Choroid plexus epithelial cell (primary cell): Measurements from ENCODE around the gene BRF1.
A peak's percentile ranks its signal among the peaks of the same experiment; 100 is the strongest.

Experiments
- DNase-seq: peaks from one replicate; pipeline ENCODE4 v3.0.0-alpha.2; 2010; ENCODE audit warnings: low read depth
- H3K4me3 ChIP-seq: 2 replicates; pipeline ENCODE4 v1.5.1; 2011; ENCODE audit warnings: low read depth, mild to moderate bottlenecking, control low read depth, low read length, moderate library complexity
- TF ChIP-seq, protein P1 (sequence below): conservative IDR thresholded peaks from 2 replicates; pipeline ENCODE4 v1.5.1; 2011; ENCODE audit warnings: low read depth, mild to moderate bottlenecking, control low read depth, inconsistent platforms, low read length, moderate library complexity

BRF1 gene

GRCh38 chr14:105185001-105185400 lies 115.8 kb downstream of the BRF1 start:
- no peak overlapping the region for H3K4me3 ChIP-seq
- no peak for DNase-seq
- TF ChIP-seq, protein P1, sequence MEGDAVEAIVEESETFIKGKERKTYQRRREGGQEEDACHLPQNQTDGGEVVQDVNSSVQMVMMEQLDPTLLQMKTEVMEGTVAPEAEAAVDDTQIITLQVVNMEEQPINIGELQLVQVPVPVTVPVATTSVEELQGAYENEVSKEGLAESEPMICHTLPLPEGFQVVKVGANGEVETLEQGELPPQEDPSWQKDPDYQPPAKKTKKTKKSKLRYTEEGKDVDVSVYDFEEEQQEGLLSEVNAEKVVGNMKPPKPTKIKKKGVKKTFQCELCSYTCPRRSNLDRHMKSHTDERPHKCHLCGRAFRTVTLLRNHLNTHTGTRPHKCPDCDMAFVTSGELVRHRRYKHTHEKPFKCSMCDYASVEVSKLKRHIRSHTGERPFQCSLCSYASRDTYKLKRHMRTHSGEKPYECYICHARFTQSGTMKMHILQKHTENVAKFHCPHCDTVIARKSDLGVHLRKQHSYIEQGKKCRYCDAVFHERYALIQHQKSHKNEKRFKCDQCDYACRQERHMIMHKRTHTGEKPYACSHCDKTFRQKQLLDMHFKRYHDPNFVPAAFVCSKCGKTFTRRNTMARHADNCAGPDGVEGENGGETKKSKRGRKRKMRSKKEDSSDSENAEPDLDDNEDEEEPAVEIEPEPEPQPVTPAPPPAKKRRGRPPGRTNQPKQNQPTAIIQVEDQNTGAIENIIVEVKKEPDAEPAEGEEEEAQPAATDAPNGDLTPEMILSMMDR = no peak

GRCh38 chr14:105184461-105184860 lies 116.3 kb downstream of the BRF1 start:
- no peak overlapping the region for H3K4me3 ChIP-seq
- no peak for DNase-seq
- TF ChIP-seq, protein P1 = no peak

DNA sequence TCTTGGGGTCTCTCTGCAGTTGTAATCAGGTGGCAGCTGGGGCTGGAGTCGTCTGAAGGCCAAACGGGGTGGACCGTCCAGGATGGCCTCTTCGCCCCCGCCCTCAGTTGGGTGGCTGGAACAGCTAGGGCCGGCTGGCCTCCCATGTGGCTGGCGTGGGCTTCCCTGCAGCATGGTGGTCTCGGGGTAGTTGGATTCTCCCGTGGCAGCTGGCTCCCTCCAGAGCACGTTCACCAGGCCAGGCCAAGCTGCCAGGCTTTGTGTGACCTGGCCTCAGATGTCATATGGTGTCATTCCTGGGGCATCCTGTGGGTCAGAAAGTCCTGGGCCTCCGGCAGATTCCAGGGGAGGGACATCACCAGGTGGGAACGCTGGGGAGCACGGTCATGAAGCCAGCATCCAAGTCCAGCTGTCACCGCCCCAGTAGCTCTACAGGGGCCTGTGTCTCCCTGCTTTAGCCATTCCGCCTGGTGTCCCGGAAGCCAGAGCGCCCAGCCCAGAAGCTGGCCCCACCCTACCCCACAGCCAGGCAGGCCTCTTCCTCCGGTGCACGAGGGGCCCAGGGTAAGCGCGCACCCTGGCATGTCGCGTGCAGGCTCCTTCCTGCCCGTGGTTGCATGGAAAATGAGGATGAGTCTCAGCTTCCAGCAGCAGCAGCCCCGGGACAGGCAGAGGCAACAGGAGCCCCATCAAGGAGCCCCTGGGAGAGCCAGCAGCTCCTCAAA lies 118.3 kb downstream of the BRF1 start:
- no peak overlapping the region for H3K4me3 ChIP-seq
- no peak for DNase-seq
- TF ChIP-seq, protein P1 = no peak

DNA sequence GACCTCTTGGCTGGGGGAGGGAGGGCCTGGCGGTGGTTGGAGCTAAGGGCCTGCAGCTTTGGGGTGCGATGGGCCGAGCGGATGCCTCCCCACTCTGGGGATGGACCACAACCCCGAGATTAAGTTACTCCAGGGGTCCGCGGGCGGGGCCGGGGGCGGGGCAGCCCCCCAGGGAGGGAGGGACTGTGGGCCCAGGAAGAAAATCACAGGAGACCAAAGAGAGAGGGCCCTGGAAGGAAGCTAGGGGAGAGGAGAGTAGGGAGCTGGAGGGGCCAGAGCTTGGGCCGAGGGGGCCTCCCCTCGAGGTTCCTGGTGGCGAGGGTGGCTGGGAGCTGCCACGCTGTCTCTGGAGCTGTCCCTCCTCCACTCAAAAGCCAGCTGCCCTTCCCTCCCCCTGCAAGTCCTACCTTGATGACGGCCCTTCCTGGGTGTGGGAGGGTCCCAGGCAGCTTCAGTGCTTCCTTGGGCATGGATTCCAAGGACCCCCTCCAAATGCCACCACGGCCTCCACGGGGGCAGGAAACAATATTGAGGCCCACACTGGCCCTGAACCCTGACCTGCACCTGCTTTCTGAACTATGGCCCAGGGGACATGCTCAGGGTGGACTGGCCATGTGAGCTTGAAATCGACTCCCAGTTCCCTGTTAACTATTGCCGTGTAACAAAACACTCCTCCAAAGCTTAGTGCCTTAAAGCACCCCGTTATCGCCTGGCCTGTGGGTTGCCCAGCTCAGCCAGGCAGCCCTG lies 119.1 kb downstream of the BRF1 start:
- no peak overlapping the region for H3K4me3 ChIP-seq
- TF ChIP-seq, protein P1 = no peak
- no peak for DNase-seq

GRCh38 chr14:105180592-105181548 lies 119.9 kb downstream of the BRF1 start, which contains the start of gene NUDT14:
NUDT14 (minus strand) TSS chr14:105181312; CDS start chr14:105181209, 103 bp downstream.
- TF ChIP-seq, protein P1 = no peak
- peak; percentile 51 for DNase-seq
- H3K4me3 ChIP-seq = peak within 1 kb of the TSS; percentile 58

GRCh38 chr14:105179191-105179590 lies 121.6 kb downstream of the BRF1 start:
- DNase-seq = no peak
- H3K4me3 ChIP-seq = no peak overlapping the region
- TF ChIP-seq, protein P1 = no peak
